ENCODE results near the gene DHX38. TPM values are rescaled to one million over a fixed set of nuclear protein-coding genes. Genes with fewer than 3 reads are reported as not detected.

Gene DHX38
- total RNA-seq, 4 donors from 2014 or later = 26.9 to 75.3 (median 53.8) TPM

- no peak for TF ChIP-seq POLR2A (IDR thresholded peaks at IDR 0.05)
- TF ChIP-seq, protein P1, sequence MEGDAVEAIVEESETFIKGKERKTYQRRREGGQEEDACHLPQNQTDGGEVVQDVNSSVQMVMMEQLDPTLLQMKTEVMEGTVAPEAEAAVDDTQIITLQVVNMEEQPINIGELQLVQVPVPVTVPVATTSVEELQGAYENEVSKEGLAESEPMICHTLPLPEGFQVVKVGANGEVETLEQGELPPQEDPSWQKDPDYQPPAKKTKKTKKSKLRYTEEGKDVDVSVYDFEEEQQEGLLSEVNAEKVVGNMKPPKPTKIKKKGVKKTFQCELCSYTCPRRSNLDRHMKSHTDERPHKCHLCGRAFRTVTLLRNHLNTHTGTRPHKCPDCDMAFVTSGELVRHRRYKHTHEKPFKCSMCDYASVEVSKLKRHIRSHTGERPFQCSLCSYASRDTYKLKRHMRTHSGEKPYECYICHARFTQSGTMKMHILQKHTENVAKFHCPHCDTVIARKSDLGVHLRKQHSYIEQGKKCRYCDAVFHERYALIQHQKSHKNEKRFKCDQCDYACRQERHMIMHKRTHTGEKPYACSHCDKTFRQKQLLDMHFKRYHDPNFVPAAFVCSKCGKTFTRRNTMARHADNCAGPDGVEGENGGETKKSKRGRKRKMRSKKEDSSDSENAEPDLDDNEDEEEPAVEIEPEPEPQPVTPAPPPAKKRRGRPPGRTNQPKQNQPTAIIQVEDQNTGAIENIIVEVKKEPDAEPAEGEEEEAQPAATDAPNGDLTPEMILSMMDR (IDR thresholded peaks at IDR 0.05 in 4 of 5, conservative IDR thresholded peaks at IDR 0.05 in 1 of 5) = no peak
- intact Hi-C loops (cut with DNase I; ENCODE audit: low total_unique reads) = no loop called here
- no peak for DNase-seq
- H3K4me1 ChIP-seq = no peaks in the 10 kb centered on the region
- H3K9me3 ChIP-seq = no peaks in the 10 kb centered on the region
- ATAC-seq = no peak
- in situ Hi-C loops (cut with MboI; ENCODE audit: low sequenced_read_pairs in 4 of 4) = no loop called here
- H3K36me3 ChIP-seq = no peaks in the 10 kb centered on the region
- H3K27me3 ChIP-seq = no peaks in the 10 kb centered on the region
- no peak overlapping the region for H3K4me3 ChIP-seq
- no peak overlapping the region for H3K27ac ChIP-seq
Measured at GRCh38 chr16:72060405-72060804, 33.2 kb upstream of the DHX38 start.

- in situ Hi-C loops (cut with MboI; ENCODE audit: low sequenced_read_pairs in 4 of 4) = no loop called here
- ATAC-seq (no peak), DNase-seq (no peak)
- TF ChIP-seq, protein P1 (IDR thresholded peaks at IDR 0.05 in 4 of 5, conservative IDR thresholded peaks at IDR 0.05 in 1 of 5) = no peak
- no peak for TF ChIP-seq POLR2A (IDR thresholded peaks at IDR 0.05)
- Histone ChIP-seq H3K4me3 (no peak overlapping the region), H3K4me1 (peaks cover 0 to under 1% of the 10 kb centered on the region in 2 donors), H3K27ac (no peak overlapping the region), H3K9me3 (no peaks in the 10 kb centered on the region), H3K27me3 (no peaks in the 10 kb centered on the region), H3K36me3 (no peaks in the 10 kb centered on the region)
- intact Hi-C loops (cut with DNase I; ENCODE audit: low total_unique reads) = no loop called here
Measured at GRCh38 chr16:72061564-72061963, 32.1 kb upstream of the DHX38 start.

DNA sequence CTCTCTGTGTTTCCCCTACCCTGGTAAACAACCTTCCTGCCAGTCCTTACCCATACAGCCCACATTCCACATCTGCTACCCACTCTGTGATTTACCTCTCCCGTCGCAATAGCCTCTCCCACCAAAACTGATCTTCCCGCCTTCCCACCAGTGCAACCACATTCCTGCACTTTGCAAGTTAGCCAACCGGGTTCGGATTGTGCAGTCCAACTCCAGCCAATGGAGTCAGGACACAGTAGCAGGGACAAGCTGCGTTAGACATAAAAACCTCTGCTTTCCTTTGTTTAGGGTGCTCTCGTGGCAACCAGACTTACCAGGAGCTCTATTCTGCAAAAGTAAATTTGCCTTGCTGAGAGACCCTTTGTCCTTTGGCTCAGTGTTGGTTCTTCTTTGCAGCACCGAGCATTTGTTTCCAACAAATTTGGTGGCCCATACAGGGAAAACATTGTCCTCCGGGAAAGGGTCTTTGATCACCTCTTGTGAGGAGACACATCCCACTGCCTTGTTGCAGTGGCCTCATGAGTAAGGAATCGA is 29.2 kb upstream of the DHX38 start:
- Histone ChIP-seq H3K9me3 (no peaks in the 10 kb centered on the region), H3K36me3 (no peaks in the 10 kb centered on the region), H3K4me1 (peaks cover 0 to 5% of the 10 kb centered on the region in 2 donors), H3K4me3 (no peak overlapping the region), H3K27me3 (no peaks in the 10 kb centered on the region), H3K27ac (no peak overlapping the region)
- in situ Hi-C loops (cut with MboI; ENCODE audit: low sequenced_read_pairs in 4 of 4) (no loop called here), intact Hi-C loops (cut with DNase I; ENCODE audit: low total_unique reads) (no loop called here)
- ATAC-seq (no peak), DNase-seq (no peak)
- TF ChIP-seq, protein P1 (IDR thresholded peaks at IDR 0.05 in 4 of 5, conservative IDR thresholded peaks at IDR 0.05 in 1 of 5) = no peak

DNA sequence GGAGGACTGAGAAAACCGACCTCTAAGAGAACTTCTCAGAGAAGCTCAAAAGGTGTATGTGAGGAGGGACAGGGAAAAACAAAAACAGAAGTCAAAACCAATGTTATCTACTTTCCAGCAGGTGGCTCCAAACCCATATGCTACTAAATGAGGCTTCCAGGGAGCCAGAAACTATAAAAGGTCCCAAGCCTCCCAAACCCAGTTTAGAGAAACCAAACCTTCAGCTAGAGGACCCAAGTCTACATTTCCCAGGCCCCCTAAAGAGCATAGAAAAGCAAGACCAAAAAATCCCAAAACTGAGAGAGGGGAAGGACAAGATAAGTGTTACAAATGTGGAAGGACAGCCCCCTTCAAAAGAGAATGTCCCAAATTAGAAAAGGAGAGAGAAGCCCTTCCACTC is 26.9 kb upstream of the DHX38 start:
- H3K27ac ChIP-seq = no peak overlapping the region
- ATAC-seq (peak; percentile 69 to 75), DNase-seq (no peak)
- no peak for TF ChIP-seq POLR2A (IDR thresholded peaks at IDR 0.05)
- TF ChIP-seq, protein P1 (IDR thresholded peaks at IDR 0.05 in 4 of 5, conservative IDR thresholded peaks at IDR 0.05 in 1 of 5) = peak; percentile 18 to 50 (median 28)
- intact Hi-C loops (cut with DNase I; ENCODE audit: low total_unique reads) = loop anchor here (1.0 kb wide), 1 partner anchor 33 kb away; no protein-coding TSS in a partner anchor
- H3K4me1 ChIP-seq = peaks cover 0 to 5% of the 10 kb centered on the region in 2 donors
- no peaks in the 10 kb centered on the region for H3K27me3 ChIP-seq
- H3K4me3 ChIP-seq = no peak overlapping the region
- no peaks in the 10 kb centered on the region for H3K36me3 ChIP-seq
- in situ Hi-C loops (cut with MboI; ENCODE audit: low sequenced_read_pairs in 4 of 4) = no loop called here
- H3K9me3 ChIP-seq = no peaks in the 10 kb centered on the region

- no peaks in the 10 kb centered on the region for H3K9me3 ChIP-seq
- ATAC-seq = no peak
- no peak for TF ChIP-seq POLR2A (IDR thresholded peaks at IDR 0.05)
- TF ChIP-seq, protein P1 (IDR thresholded peaks at IDR 0.05 in 4 of 5, conservative IDR thresholded peaks at IDR 0.05 in 1 of 5) = no peak
- DNase-seq = no peak
- no peak overlapping the region for H3K4me3 ChIP-seq
- no peaks in the 10 kb centered on the region for H3K27me3 ChIP-seq
- in situ Hi-C loops (cut with MboI; ENCODE audit: low sequenced_read_pairs in 4 of 4) = no loop called here
- no peak overlapping the region for H3K27ac ChIP-seq
- intact Hi-C loops (cut with DNase I; ENCODE audit: low total_unique reads) = no loop called here
- peaks cover 6 to 17% of the 10 kb centered on the region in 2 donors for H3K4me1 ChIP-seq
- H3K36me3 ChIP-seq = no peaks in the 10 kb centered on the region
Measured at GRCh38 chr16:72068930-72069329, 24.7 kb upstream of the DHX38 start.
